RPMI8226 (cell line): ENCODE measurements around the gene LEF1.

Experiments used
- DNase-seq: peaks from one replicate; pipeline ENCODE4 v3.0.0-alpha.2; 2015

LEF1 gene

DNA sequence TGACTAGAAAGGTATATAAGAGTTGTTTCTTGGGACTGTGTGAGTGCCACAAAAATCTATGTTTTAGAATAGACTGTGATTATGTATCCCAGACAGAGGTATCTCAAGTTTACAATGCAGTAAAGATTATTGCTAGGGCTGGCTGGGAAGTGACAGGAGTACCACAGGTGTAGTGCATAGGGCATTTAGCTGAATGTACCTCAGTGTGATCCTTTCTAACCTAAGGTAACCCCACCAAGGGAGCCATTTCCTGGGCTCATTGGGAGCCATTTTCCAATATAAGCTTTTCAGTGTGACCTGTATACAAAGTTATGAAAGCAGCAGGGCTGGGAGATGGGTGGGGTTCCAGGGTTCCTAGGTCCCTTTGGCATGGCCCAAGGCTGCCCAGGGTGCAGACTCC, 6.1 kb upstream of the LEF1 start:
- DNase-seq: no peak

DNA sequence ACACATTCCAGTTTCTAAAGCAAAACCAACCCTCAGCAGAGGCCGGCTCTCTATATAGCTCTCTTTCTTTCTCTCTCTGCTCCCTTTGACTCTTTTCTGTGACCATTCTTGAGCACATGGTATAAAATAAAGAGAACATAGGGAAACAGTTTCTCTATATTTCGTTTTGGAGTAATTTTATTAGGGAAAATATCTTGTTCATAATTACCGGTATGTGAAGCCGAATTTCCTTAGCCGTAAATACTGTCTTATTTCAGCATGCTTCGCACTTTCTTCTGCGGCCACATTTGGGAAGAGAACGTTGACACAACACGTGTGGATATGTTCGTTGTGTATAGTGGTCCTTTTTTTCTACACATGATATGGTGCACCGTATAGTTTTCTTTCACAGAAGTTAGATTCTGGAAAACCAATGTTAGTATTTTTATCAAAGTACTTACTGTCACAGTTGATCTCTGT, 4.9 kb upstream of the LEF1 start:
- DNase-seq: no peak

DNA sequence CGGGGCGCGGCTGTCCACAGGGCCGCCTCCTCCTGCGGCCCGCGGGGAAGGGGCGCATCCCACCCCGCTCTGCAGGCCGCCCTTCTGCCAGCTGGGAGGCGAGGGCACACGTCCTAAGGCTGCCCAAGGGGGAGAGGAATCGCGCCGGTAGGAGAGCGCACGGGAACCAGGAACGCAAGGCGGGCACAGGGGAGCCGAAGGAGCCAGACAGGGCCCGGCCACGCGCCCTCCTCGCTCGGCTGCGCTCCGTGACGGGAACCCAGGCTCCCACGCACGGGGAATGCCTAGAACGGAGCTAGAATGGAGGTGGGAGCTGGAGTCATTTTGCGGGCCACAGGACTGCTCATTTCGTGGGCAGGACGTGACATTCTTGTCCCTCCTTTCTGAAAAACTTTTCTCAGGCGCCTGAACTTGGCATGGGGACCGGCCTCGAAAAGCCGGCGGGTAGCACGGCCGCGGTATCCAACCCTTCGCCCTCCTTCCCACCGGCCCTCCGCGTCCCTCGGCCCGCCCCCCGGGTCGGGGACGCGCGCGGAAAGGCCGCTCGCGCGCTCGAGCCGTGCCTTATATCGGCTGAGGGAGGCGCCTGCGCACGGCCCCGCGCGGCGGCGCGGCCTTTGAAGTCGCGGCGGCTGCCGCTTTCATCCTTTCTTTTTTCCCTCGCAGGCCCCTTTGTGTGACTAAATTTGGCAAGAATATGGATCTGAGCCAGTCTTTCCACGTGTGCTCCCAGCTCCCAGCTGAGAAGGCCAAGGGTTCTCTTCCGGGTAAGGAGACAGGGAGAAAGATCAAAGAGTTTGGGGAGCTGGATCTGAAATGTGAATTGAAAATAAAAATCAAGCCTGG, 4.2 kb upstream of the LEF1 start:
- DNase-seq: no peak

DNA sequence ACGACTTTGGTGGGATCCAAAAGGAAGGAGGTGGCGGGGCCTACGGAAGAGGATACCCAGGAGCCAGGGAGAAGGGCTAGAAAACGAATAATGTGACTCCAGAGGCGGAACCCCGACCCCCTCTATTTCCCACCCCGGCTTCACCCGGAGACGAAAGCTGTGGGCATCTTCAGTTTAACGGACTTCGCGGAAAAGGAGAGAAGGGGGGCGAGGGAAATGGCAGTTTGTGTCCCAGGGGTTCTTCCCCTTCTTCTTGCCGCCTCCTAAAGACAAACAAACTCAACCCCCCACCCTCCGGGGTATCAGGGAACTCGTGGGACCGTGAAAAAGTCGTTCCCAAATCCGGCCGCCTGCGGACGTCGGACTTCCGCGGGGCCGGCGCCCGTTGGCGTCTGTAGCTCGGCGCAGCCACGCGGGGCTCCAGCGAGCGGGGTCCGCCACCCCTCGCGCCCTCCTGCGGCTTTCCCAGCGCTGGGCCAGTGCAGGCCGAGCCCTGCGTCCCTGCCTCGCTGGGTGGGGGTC, 3.6 kb upstream of the LEF1 start:
- DNase-seq: no peak

DNA sequence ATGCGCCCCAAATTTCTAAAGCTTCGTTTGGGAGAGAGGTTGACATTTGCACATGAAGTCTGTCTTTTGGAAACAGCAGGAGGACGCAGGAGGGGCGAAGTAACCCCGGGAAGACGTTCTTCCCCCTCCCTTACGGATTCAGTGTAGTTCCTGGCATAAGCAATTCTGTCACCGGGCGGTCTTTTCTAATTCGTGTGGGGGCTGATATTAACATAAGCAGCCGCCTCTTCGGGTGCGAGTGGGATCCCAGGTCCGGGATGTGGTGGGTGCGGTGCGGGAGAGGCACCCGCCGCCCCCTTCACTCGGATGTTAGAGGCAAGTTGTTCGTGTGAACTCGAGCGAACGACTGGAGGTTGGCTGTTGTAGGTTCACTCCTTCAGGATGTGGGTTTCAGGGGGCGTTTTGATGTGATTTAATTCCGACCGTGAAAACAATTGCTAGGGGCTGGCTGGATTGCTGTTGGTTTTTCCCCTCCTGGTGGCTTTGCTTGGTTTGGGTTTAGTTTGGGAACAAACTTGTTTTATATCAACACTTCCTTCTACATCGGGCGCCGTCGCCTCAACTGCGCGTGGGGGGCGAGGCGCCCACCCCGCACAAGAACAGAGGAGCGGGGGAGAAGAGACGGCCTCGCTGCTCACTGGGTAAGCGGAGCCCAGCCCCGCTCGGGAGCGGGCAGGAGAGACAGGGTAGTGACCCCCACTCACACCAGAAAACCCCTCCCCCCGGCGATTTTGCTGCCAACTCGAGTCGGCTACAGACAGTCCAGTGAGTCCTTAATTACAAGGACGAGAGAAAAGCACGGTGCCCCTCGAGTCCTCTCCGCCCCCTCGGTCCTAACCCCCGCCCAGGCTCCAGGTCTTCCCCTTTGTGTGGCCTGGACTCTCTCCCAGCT, 2.9 kb upstream of the LEF1 start:
- DNase-seq: no peak

DNA sequence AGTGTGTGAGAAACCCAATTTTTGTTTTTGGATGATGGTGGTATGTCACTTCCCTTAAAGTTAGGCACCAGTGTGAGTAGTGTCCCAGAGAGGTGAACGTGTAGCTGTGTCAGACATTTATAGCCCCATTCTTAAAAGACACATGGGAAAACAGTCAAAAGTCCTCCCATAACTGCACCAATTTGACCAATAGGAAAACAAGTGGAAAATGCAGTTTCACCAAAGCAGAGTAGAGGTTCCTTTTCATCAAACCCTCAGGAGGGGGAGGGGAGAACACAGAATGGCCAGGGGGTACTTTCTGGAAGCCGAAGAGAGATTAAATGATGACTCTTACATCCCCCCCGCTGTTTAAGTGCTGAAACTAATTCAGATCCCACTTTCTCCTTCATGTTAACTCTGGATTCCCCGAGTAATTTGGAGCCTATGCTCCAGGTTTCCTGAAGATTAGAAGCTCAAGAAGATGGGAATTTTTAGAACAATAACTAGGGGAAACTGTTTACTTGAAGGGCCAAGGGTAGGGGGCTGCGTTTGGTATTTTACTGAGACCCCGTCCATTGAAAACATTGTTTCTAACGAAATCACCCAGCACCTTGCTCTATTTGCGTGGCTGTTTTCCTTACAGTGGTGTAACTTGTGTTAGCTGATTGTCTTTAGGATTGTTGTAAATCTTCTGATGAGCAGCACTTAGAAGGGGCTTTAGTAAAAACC, 2.1 kb upstream of the LEF1 start:
- DNase-seq: no peak

DNA sequence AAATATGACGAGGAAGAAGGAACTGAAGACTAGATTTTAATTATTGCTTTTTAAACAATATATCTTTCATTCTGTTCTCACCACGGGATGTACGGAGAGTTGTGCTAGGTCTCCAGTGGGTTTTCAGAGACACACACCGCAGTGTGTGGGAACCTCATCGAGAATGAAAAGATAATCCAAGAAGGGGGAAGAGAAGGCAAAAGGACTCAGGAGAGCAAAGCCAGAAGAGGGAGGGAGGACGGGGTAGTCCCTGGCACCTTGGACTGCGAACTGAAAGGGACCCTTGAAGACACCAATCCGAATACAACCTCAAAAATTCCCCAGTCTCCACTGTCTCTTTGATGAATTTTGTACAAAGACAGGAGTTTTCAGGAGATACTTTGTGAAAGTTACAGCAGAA, 932 bp upstream of the LEF1 start:
- no peak for DNase-seq

DNA sequence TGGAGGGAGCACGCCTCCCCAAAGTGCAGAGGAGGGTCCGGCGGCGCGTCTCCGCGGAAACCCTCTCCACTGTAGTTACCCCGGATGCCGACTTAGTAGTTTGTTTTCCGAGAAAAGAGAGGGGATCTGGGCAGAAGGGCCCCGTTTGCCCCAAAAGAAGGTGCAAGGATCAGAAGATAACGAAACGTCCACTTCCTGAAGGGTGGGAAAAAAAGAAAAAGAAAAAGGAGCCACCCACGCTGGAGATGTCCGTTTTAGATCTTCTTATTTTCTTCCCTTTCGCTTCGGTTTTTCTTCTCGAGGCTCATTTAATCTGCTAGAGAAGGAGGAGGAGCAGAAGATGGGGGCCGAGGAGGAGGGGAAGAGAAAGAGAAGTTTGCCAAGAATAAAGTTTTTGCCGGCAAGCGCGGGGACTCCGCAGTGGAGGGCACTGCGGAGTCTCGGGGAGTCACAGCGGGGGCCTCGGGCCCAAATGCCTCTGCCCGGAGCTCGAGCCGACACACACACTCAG, 517 bp downstream of the LEF1 start:
- no peak for DNase-seq

DNA sequence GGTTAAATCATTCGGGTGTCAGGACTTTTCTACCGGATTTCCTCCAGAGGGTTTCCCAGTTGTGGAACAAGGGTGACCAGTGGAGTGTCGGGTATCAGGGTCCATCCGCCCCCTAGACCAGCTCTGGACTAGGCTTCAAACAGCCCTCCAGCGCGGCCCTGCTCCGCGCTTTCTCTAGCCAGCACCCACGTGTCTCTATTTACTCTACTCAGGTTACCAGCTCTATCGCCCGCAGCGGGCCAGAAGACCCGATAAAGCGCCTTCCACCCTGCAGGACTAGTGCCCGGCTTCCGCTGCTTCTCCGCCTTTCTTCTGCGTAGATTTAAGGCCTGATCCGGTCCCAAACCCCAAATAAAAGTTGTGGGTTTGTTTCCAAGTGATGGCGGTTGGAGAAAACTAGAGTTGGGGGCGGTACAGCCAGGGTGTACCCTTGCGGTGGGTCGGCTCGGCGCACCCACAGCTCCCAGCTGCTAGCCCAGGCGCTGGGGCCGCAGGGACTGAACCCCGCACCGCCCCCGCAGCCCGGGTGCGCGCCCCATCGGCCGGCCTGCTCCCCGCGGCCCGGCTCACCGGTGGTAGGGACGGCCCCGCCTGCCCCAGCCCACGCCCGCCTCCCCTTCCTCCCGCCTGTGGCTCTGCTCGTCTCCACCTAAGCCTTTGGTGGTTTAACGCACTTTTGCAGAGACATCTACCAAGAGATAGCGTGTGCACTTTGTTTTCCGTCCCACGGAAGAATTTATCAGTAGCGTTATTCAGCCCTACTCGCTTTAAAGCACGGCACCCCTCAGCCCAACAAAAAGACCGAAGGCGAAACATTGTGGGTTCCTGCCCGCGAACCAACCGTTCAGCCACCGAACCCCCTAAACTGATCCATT, 2.1 kb downstream of the LEF1 start:
- no peak for DNase-seq

DNA sequence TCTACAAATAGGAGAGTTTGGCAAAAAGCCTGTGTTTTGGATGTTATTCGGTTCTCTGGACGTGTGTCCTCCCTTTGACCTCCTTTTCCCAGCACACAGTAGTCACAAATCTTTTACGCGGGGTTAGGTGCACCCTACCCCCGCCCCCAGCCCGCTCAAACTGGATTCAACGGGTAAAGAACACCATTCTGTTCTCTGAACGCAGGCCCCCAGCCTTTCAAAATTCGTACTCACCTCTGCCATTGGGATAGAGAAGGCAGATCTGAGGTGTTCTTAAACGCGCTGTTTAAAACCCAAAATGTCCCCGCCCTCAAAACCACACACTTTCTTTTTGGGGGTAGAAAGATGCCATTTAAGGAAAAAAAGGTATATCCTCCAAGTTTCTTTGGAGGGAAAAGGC, 2.7 kb downstream of the LEF1 start:
- no peak for DNase-seq

DNA sequence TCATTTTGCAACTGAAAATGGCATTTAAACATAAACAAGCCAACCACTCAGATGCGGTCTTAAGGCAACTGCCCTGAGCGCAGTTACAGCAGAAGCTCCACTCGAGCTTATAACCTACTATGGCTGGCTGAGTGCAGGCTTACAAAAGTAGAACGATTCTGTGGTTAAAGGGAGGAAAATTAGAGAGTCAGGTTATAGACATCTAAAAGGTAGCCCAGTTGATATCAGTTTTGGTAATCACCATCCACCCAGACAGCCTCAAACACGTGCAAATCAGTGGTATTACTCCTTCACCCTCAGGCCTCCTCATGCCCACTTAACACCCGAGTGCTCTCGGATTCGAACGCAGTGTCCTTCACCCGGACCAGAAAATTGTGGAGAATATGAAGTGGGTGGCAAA, 3.1 kb downstream of the LEF1 start:
- DNase-seq: no peak

DNA sequence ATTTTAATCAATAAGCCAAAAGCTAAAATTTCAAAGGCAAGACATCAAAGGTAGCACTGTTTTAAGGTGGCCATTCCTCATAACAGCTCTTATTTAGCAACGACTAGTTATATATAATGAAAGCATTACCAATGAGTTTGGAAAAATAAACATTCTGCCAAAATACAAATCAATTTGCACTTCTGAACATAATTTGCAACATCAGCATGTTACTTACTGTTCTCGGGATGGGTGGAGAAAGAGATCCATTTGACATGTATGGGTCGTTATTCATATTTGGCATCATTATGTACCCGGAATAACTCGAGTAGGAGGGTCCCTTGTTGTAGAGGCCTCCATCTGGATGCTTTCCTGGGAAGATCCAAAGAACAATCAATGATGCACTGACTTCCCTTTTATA, 5.4 kb downstream of the LEF1 start:
- no peak for DNase-seq

DNA sequence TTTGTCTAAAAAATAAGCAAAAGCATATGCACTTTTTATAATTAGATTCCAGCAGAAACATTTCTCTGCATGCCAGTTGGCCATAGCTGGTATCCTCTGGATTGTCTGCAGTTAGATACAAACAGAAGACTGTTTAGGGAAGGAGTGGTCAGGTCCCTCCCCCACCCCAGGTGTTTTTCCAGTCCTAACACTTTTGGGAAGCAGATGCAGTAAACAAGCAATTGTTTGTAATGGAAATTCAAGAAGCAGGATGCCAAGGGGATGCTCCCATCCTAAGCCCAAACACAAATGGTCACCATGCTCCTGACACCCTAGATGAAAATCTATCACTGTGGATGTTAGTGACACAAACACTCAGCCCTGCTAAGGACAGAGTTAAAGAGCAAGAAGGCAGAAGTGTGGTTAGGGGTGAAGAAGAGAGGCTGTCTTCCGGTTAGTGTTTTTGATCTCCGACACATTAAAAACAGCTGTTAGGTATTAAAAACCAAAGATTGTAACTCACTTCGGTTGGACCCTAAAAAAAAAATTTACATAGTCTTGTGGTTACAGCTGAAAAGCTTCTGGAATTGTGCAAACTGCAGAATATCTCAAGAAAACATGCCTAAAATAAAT, 7.9 kb downstream of the LEF1 start:
- no peak for DNase-seq

DNA sequence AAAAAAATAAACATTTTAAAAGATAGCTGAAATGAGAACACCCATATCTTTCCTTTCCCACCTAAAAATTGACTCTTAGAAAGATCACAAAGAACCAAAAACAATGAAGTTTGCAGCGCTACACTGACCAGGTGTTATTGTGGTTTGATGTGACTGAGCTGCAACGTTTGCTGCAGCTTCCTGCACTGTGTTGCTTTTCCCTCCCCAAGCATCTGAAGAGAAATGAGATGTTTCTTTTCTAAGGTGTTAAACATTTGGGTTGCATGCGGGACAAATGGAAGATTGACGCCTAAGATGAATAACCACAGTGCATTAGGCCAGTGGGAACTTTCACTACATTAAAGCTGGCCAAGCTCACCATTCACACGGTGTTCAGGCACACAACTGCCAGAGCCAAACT, 8.9 kb downstream of the LEF1 start:
- no peak for DNase-seq

DNA sequence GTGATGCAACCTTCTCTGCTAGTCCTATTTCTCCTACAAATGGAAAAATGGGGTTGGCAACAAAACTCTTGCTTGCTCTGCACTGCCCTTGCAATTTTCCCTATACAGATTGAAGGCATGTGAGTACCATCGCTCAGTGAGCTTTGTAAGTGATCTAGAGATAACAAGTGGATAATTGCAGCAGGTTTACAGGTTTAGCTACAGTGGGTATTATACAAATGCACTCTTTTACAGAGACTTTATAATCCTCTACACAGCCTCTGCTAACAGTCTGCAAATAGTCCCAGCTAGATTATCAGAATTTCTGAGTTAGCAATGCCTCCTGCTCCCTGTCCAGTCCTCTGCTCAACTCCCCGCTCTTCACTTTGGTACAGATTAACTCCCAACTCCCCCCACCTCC, 11.1 kb downstream of the LEF1 start:
- no peak for DNase-seq

DNA sequence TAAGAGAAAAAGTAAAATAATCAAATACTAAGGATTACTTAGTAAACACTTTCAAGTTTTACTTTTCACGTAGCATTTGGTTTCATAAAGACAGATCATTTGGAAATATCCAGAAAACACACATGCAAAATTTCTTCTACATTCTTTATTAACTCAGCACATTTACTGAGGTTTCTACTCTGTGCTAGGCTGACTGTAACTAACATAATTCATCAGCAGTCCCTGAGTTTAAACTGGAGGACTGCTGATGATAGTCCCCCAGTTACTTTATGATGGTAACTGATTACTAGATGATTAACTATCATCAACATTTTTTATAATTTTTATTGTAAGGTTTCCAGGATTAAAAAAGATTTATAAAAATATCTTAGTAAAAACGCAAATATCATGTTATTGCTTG, 12.3 kb downstream of the LEF1 start:
- DNase-seq: no peak

DNA sequence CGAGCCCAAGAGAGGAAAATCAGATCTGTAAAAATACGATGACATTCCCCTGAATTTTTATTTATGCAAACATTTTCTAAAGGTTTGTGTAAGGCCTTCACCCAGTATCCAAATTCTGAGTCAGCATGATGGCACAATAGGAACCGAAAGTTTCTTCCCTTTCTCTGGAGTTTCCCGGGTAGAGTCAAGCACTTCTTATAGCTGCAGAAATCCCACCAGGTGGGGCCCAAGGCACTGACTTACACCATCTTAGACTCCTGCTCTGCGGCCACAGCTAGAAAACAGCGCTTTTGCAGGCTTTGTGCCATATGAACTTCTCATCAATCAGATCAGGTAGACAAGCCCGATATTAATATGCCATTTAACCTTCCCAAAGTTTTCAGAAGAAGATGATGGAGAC, 13.4 kb downstream of the LEF1 start:
- no peak for DNase-seq

DNA sequence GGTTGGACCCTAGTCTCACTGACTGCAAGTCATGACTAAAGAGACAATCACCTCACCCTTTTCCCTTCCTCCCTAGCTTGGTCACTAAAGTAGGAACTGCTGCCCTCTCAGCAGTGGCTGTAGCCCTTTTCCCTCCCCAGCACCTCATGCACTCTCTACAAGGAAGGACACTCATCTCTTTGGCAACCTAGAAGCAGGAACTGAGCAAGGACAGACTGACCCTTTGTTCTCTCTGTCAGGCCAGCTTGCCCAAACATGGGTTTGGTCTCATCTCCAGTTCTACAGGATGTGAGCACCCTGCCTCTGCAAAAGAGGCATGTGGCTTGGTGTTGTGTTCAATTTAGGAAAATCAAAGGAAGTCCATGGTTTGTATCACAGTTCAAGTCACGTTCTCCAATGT, 15.8 kb downstream of the LEF1 start:
- DNase-seq: no peak

DNA sequence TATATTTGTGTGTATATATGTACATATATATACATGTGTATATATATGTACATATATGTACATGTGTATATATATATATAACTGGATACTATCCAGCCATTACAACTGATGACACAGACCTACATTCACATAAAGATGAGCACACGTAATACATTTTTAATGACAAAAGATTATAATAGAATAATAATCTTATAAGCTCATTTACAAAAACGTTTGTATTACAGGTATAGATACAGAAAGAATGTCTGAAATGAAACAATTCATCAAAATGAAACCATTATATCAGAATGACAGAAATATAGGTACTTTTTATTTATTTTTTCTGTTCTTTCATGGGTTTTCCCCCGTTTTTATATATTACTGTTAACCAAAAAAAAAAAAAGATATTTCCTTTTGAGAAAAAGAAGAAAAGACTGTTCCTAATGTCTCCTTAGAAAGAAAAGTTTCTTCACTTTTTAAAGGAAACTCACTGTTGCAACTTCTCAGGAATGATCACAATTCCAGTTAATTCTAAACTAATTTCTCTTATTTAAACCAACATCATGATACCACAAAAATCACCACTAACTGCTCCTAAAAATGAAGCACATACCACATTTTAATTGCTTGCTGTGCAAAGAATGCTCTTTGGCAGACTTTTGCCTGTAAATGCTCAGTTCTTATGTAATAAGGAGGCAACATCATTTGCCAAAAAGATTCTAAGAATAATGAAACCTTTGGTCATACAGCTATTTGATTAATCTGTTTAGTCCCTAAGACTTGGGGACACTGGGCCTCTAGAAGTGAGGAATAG, 18.9 kb downstream of the LEF1 start:
- no peak for DNase-seq

DNA sequence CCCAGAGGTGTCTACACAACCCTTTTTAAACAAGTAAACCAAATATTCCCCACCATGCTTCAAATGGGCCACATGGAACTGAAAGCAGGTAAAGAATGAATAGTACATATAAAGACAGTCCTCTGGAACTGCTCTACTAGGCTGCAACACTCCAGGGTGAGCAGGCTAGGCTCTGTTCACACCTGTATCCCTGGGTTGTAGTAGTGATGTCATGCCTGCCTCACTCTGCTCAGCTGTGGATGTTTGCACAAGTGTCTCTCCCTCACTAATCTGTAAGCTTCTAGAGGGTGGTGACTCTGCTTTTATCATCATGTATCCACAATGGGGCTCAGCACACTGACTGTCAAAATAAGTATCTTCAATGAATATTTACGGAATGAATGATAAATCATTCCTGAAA, 20.4 kb downstream of the LEF1 start:
- DNase-seq: no peak

DNA sequence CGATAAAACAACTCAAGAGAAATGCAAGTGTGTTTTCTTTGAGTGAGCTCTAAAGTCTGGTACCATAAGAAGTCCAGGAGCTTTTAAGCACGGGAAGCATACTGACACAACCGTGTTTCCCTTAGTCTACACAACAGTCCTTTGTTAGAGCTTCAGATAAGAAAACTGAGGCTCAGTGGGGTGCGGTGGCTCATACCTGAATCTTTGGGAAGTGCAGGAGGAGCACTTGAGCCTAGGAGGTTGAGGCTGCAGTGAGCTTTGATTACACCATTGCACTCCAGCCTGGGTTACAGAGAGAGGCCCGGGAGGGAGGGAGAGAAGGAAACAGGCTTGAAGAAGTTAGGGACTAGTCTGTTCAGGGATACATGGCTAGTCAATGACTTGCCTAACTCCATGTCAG, 21.9 kb downstream of the LEF1 start:
- DNase-seq: no peak
